ENCODE measurements around the gene SAPCD1. TPM values are rescaled to one million over a fixed set of nuclear protein-coding genes. Genes with fewer than 3 reads are reported as not detected.
A peak's percentile ranks its signal among the peaks of the same experiment; 100 is the strongest.

The SAPCD1 gene
- polyA plus RNA-seq, 1 of the 3 experiments (the other 2 are of a cell fraction) = 5.9 TPM

- TF ChIP-seq TCF12 (IDR thresholded peaks at IDR 0.05) (peak; percentile 30; the same call in 1 of the 2 replicates), MXI1 (IDR thresholded peaks at IDR 0.05; ENCODE audit: low read depth, low read length) (peak; percentile 55), SIN3A (IDR thresholded peaks at IDR 0.05; ENCODE audit: borderline replicate concordance, low read depth, low read length) (peak; percentile 61; the same call in 1 of the 2 replicates), RFX5 (IDR thresholded peaks at IDR 0.05; ENCODE audit: low read length) (no peak), GABPA (IDR thresholded peaks at IDR 0.05; ENCODE audit: low read depth) (0 out of 2 replicates have a peak, but pooled peaks have one; percentile 10), IRF3 (IDR thresholded peaks at IDR 0.05; ENCODE audit: low read depth, low read length) (no peak), CTCF (IDR thresholded peaks at IDR 0.05) (no peak), SMC3 (IDR thresholded peaks at IDR 0.05; ENCODE audit: low read depth, low read length) (peak; percentile 16; the same call in 1 of the 2 replicates), YY1 (IDR thresholded peaks at IDR 0.05; ENCODE audit: low read depth) (no peak)
Measured at GRCh38 chr6:31729979-31730630, 32.4 kb upstream of the SAPCD1 start (continued).

GRCh38 chr6:31730631-31731086, 31.8 kb upstream of the SAPCD1 start:
- Histone ChIP-seq H3K27ac (ENCODE audit: low read depth in 2 of 2, low read length in 1 of 2) (peak overlapping the region; percentile 94; a peak in 3 of 4 replicates), H3K4me3 (ENCODE audit: low read depth in 2 of 2, low read length in 1 of 2) (peak overlapping the region in 1 of 2 experiments; percentile 93; a peak in 2 of 4 replicates)
- TF ChIP-seq FOXJ3 (CRISPR knock-in tag; IDR thresholded peaks at IDR 0.05) (no peak), JUND (IDR thresholded peaks at IDR 0.05) (no peak), YY1 (IDR thresholded peaks at IDR 0.05; ENCODE audit: low read depth) (no peak), RAD21 (IDR thresholded peaks at IDR 0.05; ENCODE audit: low read length) (no peak), ELF1 (IDR thresholded peaks at IDR 0.05) (no peak), MAX (IDR thresholded peaks at IDR 0.05; ENCODE audit: low read depth) (no peak), PBX3 (IDR thresholded peaks at IDR 0.05) (no peak), ZBTB33 (IDR thresholded peaks at IDR 0.05; ENCODE audit: borderline replicate concordance, low read depth) (no peak), EP300 (IDR thresholded peaks at IDR 0.05; ENCODE audit: borderline replicate concordance in 1 of 2, low read depth in 1 of 2, low read length in 1 of 2) (no peak), CTCF (IDR thresholded peaks at IDR 0.05) (no peak)

More at GRCh38 chr6:31730631-31731086, 31.8 kb upstream of the SAPCD1 start:
- Histone ChIP-seq H3K9me2 (no peaks in the 10 kb centered on the region), H3K79me2 (ENCODE audit: insufficient read depth) (peaks cover 57% of the 10 kb centered on the region), H3K4me1 (ENCODE audit: control insufficient read depth in 1 of 2, insufficient read depth in 2 of 2, low read depth in 1 of 2, low read length in 1 of 2) (peaks cover 21 to 25% of the 10 kb centered on the region in 2 experiments; a peak in 2 of 4 replicates), H4K20me1 (ENCODE audit: insufficient read depth) (peaks cover 27% of the 10 kb centered on the region), H3K27me3 (ENCODE audit: insufficient read depth) (no peaks in the 10 kb centered on the region), H3K4me2 (peak overlapping the region; percentile 98), H3K9me3 (no peaks in the 10 kb centered on the region), H3K9ac (peak overlapping the region; percentile 98; the same call in 1 of the 2 replicates), H2AFZ (ENCODE audit: low read depth) (no peak overlapping the region), H3F3A (replicated peaks; ENCODE audit: insufficient read depth) (peaks cover 51% of the 10 kb centered on the region), H3K36me3 (replicated peaks in 1 of 2; ENCODE audit: control insufficient read depth in 1 of 2, insufficient read depth in 2 of 2, low read length in 1 of 2) (peaks cover 51 to 60% of the 10 kb centered on the region in 2 experiments)
- ChIA-PET CTCF (interaction anchor here (0.6 to 7.3 kb wide), 17 partner anchors 9 to 220 kb away, joined by 3 to 45 read pairs (median 5); partner anchors contain the start of genes ABHD16A, ATP6V1G2, GPANK1 and LSM2), POLR2A (interaction anchor here (1.0 to 2.0 kb wide), 6 partner anchors 10 to 104 kb away, joined by 3 to 10 read pairs (median 4); partner anchors contain the start of genes HSPA1B and VARS1)
- 97% methylated on average over 11 of the region's 11 CpGs for WGBS (ENCODE audit: low lambda C conversion rate)
- no peak for DNase-seq
